ENCODE results near the gene PGM2L1. TPM values are rescaled to one million over a fixed set of nuclear protein-coding genes. Genes with fewer than 3 reads are reported as not detected.

Gene PGM2L1
- total and polyA plus RNA-seq, 2 of the 4 experiments (the other 2 are of a cell fraction) = 0.72 to 1.8 TPM

DNA sequence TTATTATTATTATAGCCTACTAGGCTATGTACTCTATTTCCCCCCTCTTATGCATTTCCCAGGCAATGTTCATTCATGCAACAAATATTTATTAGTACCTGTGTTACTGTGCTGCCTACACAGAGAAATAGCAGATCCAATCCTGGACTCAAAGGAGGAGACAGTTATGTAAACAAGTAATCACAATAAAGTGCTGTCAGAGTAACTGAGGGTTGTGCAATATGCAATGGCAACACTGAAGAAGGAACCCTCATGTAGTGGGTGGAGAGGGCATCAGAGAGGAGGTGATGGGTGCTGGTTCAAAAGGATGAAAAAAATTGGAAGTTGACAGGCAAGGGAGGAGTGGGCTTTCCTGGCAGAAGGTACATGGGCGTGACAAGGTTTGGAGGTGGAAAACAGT lies 85.9 kb downstream of the PGM2L1 start:
- Histone ChIP-seq H3K56ac (ENCODE audit: extremely low read depth, insufficient read depth, low read length) (no peak overlapping the region), H2BK5ac (ENCODE audit: low read depth, low read length, poor library complexity, severe bottlenecking) (no peak overlapping the region), H4K20me1 (ENCODE audit: insufficient read depth, low read length) (no peaks in the 10 kb centered on the region), H3K4me1 (ENCODE audit: control insufficient read depth, insufficient read depth, low read length) (peaks cover 7% of the 10 kb centered on the region), H4K5ac (ENCODE audit: low read depth, low read length) (no peak overlapping the region), H3K9me3 (ENCODE audit: control insufficient read depth, insufficient read depth, low read length) (0 out of 2 replicates have a peak, but pooled peaks cover 2% of the 10 kb centered on the region), H3K79me1 (ENCODE audit: low read depth in 1 of 2, low read length in 2 of 2) (peaks cover 9 to 10% of the 10 kb centered on the region in 2 experiments; a peak in 3 of 4 replicates), H3K4me2 (ENCODE audit: low read depth, low read length) (no peak overlapping the region), H3K27me3 (ENCODE audit: control insufficient read depth, insufficient read depth, low read length) (no peaks in the 10 kb centered on the region), H3K36me3 (ENCODE audit: control insufficient read depth, insufficient read depth, low read length) (no peaks in the 10 kb centered on the region), H4K8ac (ENCODE audit: low read depth in 2 of 2, low read length in 2 of 2) (no peak overlapping the region), H3K18ac (ENCODE audit: low read depth, low read length) (no peak overlapping the region), H2AK5ac (ENCODE audit: low read depth, low read length) (no peak overlapping the region), H2BK20ac (ENCODE audit: low read depth, low read length) (no peak overlapping the region), H3K9me1 (ENCODE audit: insufficient read depth, low read length) (peaks cover 11% of the 10 kb centered on the region), H3K23ac (ENCODE audit: low read depth, low read length) (no peak overlapping the region), H3K27ac (ENCODE audit: insufficient read depth, low read length) (no peak overlapping the region), H2BK15ac (ENCODE audit: low read depth, low read length) (no peak overlapping the region; the same call in 2 of the 3 replicates), H3K9ac (ENCODE audit: low read depth, low read length) (no peak overlapping the region), H2AFZ (replicated peaks; ENCODE audit: low read length, poor library complexity) (no peak overlapping the region), H3K4ac (ENCODE audit: low read depth, low read length) (no peak overlapping the region), H2AK9ac (replicated peaks; ENCODE audit: low read depth, low read length, poor library complexity) (no peak overlapping the region), H2BK120ac (ENCODE audit: low read depth, low read length) (no peak overlapping the region), H3K14ac (replicated peaks; ENCODE audit: low read depth, low read length) (no peak overlapping the region), H3K4me3 (ENCODE audit: insufficient read depth, low read depth, low read length) (no peak overlapping the region), H4K91ac (ENCODE audit: insufficient read depth, low read depth, low read length) (no peak overlapping the region)
- in situ Hi-C loops (cut with MboI; ENCODE audit: low sequenced_read_pairs) = no loop called here
- BruUV-seq (replicated peaks) = no TSS peak
- dilution Hi-C loops (cut with HindIII; ENCODE audit: low sequenced_read_pairs, unreplicated experiment) = no loop called here
- DNase-seq = no peak
- intact Hi-C loops (cut with micrococcal nuclease) = loop anchor here (10.0 kb wide), 1 partner anchor 328 kb away; the partner anchor contains the start of gene UCP2
- ChIA-PET CTCF (no interaction called here), POLR2A (ENCODE audit: unreplicated experiment) (no interaction called here)
- no CpG with 5 or more reads among the region's 1 CpG for WGBS, 2 experiments (ENCODE audit: extremely low coverage in 2 of 2, insufficient read length in 1 of 2)
- TF ChIP-seq CEBPB (IDR thresholded peaks at IDR 0.05; ENCODE audit: low read depth, low read length) = peak; percentile 70
- TF ChIP-seq FOS (IDR thresholded peaks at IDR 0.05; ENCODE audit: low read depth, low read length) = no peak
- no peak for ATAC-seq (ENCODE audit: low read depth)
